Uterus (tissue), 4 donors: ENCODE measurements around the gene DET1. TPM values are rescaled to one million over a fixed set of nuclear protein-coding genes. Genes with fewer than 3 reads are reported as not detected.
"Not testable (repeated sequence)": the region's sequence is repeated elsewhere in the genome, so short reads cannot be mapped to it uniquely, and the experiment has no call there.

ENCODE experiments used
- DNase-seq, 2 donors: peaks; one replicate each; pipeline ENCODE4 v3.0.0-alpha.2; 2019 to 2020
- H3K27ac ChIP-seq, 2 donors: fragments of 200-600 bp; sonication (generic); 1 replicate in 1 of 2; 2 replicates in 1 of 2; pipeline ENCODE4 v1.5.1; 2016 to 2018
- H3K27me3 ChIP-seq, 2 donors: fragments of 200-600 bp; sonication (generic); one replicate each; pipeline ENCODE4 v1.5.1; 2018 to 2019; ENCODE audit warnings: control low read depth in 1 of 2
- H3K36me3 ChIP-seq, 2 donors: fragments of 200-600 bp; sonication (generic); one replicate each; pipeline ENCODE4 v1.5.1; 2019; ENCODE audit warnings: control low read depth in 1 of 2
- H3K4me1 ChIP-seq, 2 donors: fragments of 200-600 bp; sonication (generic); one replicate each; pipeline ENCODE4 v1.5.1; 2018 to 2019; ENCODE audit warnings: control low read depth in 1 of 2
- H3K4me3 ChIP-seq, 2 donors: fragments of 200-600 bp; sonication (generic); 1 replicate in 1 of 2; 2 replicates in 1 of 2; pipeline ENCODE4 v1.5.1; 2018 to 2019; ENCODE audit warnings: mild to moderate bottlenecking in 1 of 2
- H3K9me3 ChIP-seq, 2 donors: fragments of 200-600 bp; sonication (generic); one replicate each; pipeline ENCODE4 v1.5.1; 2019; ENCODE audit warnings: control low read depth in 1 of 2
- CTCF ChIP-seq, 4 experiments: fragments of 200-600 bp in 2 of 4; fragments of 450-650 bp in 2 of 4; sonication (generic) in 2 of 4; IDR thresholded peaks; one replicate each; pipeline ENCODE4 v1.5.1; 2016 to 2019; ENCODE audit warnings: antibody characterized with exemption in 4 of 4, mild to moderate bottlenecking in 2 of 4, moderate library complexity in 1 of 4
- POLR2A ChIP-seq, 2 donors: fragments of 450-650 bp; IDR thresholded peaks; one replicate each; pipeline ENCODE4 v1.6.1; 2016; ENCODE audit warnings: antibody characterized with exemption in 2 of 2, mild to moderate bottlenecking in 1 of 2, moderate library complexity in 1 of 2
- intact Hi-C: fragments of 100-400 bp; cut with DNase I; formaldehyde crosslinking; loops from one replicate; pipeline ENCODE4 v1.15.1; 2023; ENCODE audit warnings: low total_unique reads
- total RNA-seq, 4 donors: library from RNA; depleted of rRNA in 3 of 4; stranded (reverse); fragments of >200 nt in 3 of 4; gene quantifications; one replicate each; pipeline versions ENCODE4 v1.1.0 to v1.2.4, GENCODE V29; 2014 to 2023
- donor health status: DM: yes; HTN: yes; CAD: no.

Gene DET1
- total RNA-seq, 4 donors from 2014 or later = 4.1 to 20.4 (median 10.7) TPM

GRCh38 chr15:88479169-88479568, 67.3 kb downstream of the DET1 start:
- H3K4me1 ChIP-seq = no peaks in the 10 kb centered on the region
- no peak overlapping the region for H3K4me3 ChIP-seq
- H3K36me3 ChIP-seq = no peaks in the 10 kb centered on the region
- H3K9me3 ChIP-seq = no peaks in the 10 kb centered on the region
- no peak for DNase-seq
- H3K27me3 ChIP-seq = no peaks in the 10 kb centered on the region
- H3K27ac ChIP-seq = no peak overlapping the region
- no peak for TF ChIP-seq CTCF (IDR thresholded peaks at IDR 0.05)
- no peak for TF ChIP-seq POLR2A (IDR thresholded peaks at IDR 0.05)
- intact Hi-C loops = no loop called here

GRCh38 chr15:88477904-88478303, 68.6 kb downstream of the DET1 start:
- H3K9me3 ChIP-seq = no peaks in the 10 kb centered on the region
- H3K36me3 ChIP-seq = no peaks in the 10 kb centered on the region
- TF ChIP-seq POLR2A (IDR thresholded peaks at IDR 0.05) = no peak
- TF ChIP-seq CTCF (IDR thresholded peaks at IDR 0.05) = no peak
- H3K4me1 ChIP-seq = no peaks in the 10 kb centered on the region
- intact Hi-C loops = no loop called here
- no peak for DNase-seq
- H3K27ac ChIP-seq = no peak overlapping the region
- no peak overlapping the region for H3K4me3 ChIP-seq
- no peaks in the 10 kb centered on the region for H3K27me3 ChIP-seq

GRCh38 chr15:88477126-88477525, 69.4 kb downstream of the DET1 start:
- intact Hi-C loops = no loop called here
- no peak overlapping the region for H3K4me3 ChIP-seq
- TF ChIP-seq CTCF (IDR thresholded peaks at IDR 0.05) = no peak
- TF ChIP-seq POLR2A (IDR thresholded peaks at IDR 0.05) = no peak
- DNase-seq = no peak
- no peak overlapping the region for H3K27ac ChIP-seq
- H3K9me3 ChIP-seq = no peaks in the 10 kb centered on the region
- no peaks in the 10 kb centered on the region for H3K36me3 ChIP-seq
- no peaks in the 10 kb centered on the region for H3K27me3 ChIP-seq
- no peaks in the 10 kb centered on the region for H3K4me1 ChIP-seq

- intact Hi-C loops = no loop called here
- H3K9me3 ChIP-seq = no peaks in the 10 kb centered on the region
- TF ChIP-seq CTCF (IDR thresholded peaks at IDR 0.05) = peak; percentile 53 to 71 (median 56)
- TF ChIP-seq POLR2A (IDR thresholded peaks at IDR 0.05) = no peak
- DNase-seq = peak; percentile 46 to 50
- no peak overlapping the region for H3K4me3 ChIP-seq
- H3K27ac ChIP-seq = no peak overlapping the region
- no peaks in the 10 kb centered on the region for H3K4me1 ChIP-seq
- no peaks in the 10 kb centered on the region for H3K36me3 ChIP-seq
- no peaks in the 10 kb centered on the region for H3K27me3 ChIP-seq
Observed at GRCh38 chr15:88476635-88477060, 69.8 kb downstream of the DET1 start.

- H3K36me3 ChIP-seq, H3K27me3 ChIP-seq, intact Hi-C loops, H3K4me1 ChIP-seq, H3K9me3 ChIP-seq, DNase-seq, H3K4me3 ChIP-seq, H3K27ac ChIP-seq: not testable (repeated sequence)
Observed at GRCh38 chr15:88473661-88474293, 72.7 kb downstream of the DET1 start.

GRCh38 chr15:88472225-88472624, 74.3 kb downstream of the DET1 start:
- Histone ChIP-seq H3K27ac (no peak overlapping the region), H3K4me1 (no peaks in the 10 kb centered on the region), H3K36me3 (no peaks in the 10 kb centered on the region), H3K27me3 (no peaks in the 10 kb centered on the region), H3K4me3 (no peak overlapping the region), H3K9me3 (no peaks in the 10 kb centered on the region)
- intact Hi-C loops = no loop called here
- TF ChIP-seq CTCF (IDR thresholded peaks at IDR 0.05) = no peak
- no peak for TF ChIP-seq POLR2A (IDR thresholded peaks at IDR 0.05)
- no peak for DNase-seq
